NOMO-1 treated with dmso at 0.1 percent for 144 hours (cell line): Measurements from ENCODE around the gene PAPSS2.
"Not testable (repeated sequence)": the region's sequence is repeated elsewhere in the genome, so short reads cannot be mapped to it uniquely, and the experiment has no call there.

Source experiments
- DNase-seq: peaks from one replicate; lab custom pipeline; 2025; ENCODE audit not compliant: unreplicated experiment; lab: John Stamatoyannopoulos, UW

PAPSS2 gene

GRCh38 chr10:87742992-87743610, 83.4 kb downstream of the PAPSS2 start:
- peak; percentile 3 for DNase-seq

DNA sequence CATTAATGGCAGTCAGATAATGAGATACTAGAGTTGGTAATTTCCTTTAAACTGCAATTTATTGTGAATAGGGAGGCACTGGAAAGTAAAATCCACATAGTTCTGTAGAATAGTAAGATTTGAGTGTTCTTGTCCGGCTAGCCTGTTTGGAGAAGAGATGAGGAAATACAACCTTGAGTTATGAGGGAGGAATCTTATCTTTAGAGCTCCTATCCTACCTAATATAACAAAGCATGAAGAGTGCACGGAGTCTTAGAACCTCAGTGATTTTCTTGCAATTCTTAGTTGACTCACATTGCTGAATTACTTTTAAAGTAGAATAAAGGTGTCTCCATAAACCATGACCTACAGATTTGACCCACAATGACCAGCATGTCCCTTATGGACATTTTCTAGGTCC, 84.9 kb downstream of the PAPSS2 start:
- no peak for DNase-seq

GRCh38 chr10:87746911-87747310, 87.2 kb downstream of the PAPSS2 start:
- no peak for DNase-seq

DNA sequence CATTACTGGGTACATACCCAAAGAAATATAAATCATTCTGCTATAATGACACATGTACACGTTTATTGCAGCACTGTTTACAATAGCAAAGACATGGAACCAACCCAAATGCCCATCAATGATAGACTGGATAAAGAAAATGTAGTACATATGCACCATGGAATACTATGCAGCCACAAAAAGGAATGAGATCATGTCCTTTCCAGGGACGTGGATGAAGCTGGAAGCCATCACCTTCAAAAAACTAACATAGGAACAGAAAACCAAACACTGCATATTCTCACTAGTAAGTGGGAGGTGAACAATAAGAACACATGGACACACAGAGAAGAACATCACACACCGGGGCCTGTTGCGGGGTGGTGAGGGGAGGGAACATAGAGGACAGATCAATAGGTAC, 88.6 kb downstream of the PAPSS2 start:
- DNase-seq = not testable (repeated sequence)

DNA sequence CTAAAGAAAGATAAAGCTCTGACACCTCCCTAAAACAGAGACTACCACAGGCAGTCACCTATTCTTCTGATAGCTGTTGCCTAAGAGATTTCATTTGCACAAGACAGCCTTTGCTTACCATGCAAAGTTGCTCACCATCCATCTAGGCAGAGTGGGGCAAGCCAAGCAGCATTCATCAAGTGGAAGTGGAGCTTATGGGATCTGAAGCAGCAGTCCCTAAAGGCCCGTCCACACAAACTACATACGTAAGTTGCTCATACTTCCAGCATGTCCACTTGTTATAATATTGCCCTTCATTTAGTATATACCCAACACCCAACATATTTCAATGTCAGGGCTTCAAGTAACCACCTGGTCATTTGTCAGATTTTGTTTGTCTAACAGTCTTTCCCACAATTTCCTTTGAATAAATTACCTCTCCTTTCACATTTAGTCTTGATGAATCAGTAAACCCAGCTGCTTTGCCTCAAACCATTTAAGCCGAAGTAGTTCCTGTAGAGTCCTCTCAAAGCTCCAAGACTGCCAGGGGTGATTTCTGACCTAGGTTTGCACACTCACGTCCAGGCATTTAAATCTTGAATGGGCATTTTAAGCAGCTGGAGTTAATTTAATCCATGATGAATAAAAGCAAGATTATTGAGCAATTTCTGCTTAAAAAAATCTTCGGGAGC, 90.5 kb downstream of the PAPSS2 start:
- DNase-seq = no peak

DNA sequence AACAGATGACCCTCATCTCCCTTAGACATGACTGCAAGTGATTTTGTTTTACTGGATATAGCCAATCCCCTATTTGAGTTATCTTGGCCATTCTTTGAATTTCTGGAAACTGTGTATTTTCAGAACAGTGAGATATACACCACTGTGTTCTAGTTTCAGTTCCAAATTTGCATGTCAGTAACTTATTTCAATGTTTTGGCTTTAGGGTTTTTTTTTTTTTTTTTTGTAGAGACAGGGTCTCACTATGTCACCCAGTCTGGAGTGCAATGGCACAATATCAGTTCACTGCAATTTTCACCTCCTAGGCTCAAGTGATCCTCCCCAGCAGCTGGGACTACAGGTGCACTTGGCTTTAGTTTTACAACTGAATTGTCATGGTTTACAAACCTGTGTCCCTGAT, 91.1 kb downstream of the PAPSS2 start:
- no peak for DNase-seq

- no peak for DNase-seq
Measured at GRCh38 chr10:87751274-87751673, 91.6 kb downstream of the PAPSS2 start.

- DNase-seq = no peak
Measured at GRCh38 chr10:87752566-87752965, 92.9 kb downstream of the PAPSS2 start.

DNA sequence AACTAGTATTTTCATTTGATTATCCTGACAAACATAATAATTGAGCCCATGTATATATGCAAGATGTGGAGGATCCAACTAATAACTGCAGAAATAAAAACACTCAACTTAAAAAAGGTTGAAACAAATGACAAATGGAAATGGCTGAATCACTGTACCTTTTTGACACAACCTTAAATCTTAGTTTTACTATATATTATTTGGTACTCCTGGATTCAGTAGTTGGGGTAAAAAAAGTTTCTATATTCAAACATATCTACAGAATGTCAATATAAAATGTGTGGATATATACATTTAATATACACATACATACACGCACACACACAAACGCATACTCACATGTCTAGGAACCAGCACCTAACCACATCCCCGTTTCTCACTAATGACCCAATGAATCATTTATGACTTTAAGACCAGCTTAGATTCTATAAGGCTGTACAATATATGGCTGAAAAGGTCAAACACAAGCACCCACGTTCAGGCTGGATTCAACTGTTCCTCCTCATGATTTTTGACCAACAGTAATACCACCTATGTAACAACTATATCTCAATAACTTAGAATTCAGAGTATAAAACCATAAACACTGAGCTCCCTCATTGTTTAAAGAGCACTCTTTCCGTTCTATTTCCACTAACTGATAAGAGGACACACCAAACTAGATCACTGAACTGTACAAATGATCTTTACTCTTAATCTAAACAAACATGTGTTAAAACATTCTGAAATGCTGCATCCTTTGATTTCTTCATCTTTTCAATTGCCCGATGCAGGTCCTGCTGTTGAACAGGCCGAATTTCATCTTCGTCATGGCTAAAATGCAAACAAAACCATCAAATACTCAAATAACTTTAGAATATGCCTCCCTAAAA, 94.6 kb downstream of the PAPSS2 start:
- DNase-seq = no peak

DNA sequence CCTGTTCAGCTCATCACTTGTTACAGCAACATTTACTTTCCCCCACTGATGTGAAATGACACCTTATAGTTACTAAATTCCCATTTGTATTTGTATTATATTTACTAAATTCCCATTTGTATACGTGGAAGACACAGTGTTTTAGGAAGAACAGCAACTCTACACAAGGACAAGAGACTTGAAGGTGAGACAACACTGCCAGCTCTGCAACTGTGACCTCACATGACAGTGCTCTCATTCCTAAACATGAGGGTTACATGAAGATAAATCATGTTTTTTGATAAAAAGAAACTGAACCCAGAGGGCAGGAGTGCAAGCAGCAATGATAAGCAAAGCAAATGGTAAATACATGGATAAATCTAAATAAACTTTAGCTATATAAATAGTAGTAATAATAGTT, 98.0 kb downstream of the PAPSS2 start:
- DNase-seq = no peak

DNA sequence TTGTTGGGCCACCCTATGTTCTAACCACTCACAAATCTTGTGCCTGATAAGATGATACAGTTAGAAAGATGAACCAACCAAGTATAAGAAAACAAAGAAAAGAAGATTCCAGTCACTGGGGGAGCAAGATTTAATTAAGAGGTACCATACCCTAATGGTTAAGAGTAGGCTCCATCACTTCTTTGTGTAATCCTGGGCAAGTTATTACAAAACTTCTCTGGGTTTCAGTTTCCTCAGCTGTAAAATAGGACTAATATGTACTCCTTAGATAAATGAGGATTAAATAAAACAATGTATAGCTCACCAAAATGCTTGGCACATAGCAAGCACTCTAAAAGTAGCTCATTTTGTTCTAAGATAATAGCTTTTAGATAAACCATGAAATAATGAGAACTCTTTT, 99.9 kb downstream of the PAPSS2 start:
- no peak for DNase-seq

DNA sequence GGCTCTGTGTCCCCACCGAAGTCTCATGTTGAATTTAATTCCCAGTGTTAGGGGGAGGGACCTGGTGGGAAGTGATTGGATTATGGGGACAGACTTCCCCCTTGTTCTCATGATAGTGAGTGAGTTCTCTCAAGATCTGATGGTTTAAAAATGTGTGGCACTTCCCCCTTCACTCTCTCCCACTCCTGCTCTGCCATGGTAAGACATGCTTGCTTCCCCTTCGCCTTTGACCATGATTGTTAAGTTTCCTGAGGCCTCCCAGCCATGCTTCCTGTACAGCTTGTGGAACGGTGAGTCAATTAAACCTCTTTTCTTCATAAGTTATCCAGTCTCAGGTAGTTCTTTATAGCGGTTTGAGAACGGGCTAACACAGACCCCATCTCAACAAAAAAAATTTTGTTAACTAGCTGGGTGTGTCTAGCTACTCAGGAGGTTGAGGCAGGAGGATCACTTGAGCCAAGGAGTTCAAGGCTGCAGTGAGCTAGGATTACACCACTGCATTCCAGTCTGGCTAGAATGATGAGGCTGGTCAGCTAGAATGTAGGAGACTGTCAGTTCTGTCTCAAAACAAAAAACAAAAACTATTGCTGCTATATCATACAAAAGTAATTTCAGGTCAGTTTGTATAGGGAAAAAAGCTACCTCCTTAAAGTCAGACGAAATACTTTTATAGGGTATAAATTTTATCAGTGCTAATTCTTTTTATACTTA, 100.7 kb downstream of the PAPSS2 start:
- DNase-seq = peak; percentile 51

GRCh38 chr10:87761153-87761552, 101.5 kb downstream of the PAPSS2 start:
- no peak for DNase-seq

DNA sequence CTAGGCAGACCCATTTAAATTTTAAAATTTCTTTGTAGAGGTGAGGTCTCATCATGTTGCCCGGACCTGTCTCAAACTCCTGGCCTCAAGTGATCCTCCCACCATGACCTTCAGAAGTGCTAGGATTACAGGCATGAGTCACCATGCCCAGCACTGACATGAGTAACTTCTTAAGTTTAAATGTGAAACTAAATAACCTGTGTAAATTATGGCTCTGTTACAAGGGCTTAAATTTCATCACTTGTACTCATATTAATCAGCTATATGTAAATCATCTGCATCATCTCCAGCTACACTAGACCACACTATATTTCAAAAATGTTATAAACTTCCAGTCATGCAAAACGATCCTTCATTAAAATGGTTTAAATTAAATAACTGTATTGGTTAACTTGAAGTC, 102.2 kb downstream of the PAPSS2 start:
- DNase-seq = peak; percentile 3

DNA sequence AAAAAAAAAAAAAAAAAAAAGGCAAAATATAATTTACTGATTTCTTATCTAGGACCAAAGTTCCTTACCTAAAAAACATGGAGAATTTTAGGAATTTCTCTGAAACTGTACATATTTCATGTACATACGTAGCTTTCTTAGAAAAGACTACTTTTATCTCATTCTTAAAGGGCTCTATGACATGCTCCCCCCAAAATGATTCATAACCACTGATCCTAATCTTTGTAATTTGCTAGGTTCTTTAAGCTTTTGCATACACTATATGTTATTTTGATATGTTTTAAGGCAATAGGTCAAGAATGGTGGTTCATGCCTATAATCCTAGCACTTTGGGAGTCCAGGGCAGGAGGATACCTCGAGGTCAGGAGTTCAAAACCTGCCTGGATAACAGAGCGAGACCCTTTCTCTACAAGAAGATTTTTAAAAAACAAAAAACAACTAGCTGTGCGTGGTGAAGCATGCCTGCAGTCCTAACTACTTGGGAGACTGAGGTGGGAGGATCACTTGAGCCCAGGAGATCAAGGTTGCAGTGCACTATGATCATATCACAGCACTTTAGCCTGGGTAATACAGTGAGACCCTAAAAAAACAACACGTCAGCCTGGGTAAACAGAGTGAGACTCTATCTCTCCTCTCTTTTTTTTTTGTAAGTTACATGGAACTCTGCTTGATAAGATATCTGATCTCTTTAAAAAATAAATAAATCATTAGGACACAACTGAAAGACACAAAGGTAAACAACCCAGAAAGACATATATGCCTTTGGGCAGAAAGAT, 103.6 kb downstream of the PAPSS2 start:
- DNase-seq = no peak

DNA sequence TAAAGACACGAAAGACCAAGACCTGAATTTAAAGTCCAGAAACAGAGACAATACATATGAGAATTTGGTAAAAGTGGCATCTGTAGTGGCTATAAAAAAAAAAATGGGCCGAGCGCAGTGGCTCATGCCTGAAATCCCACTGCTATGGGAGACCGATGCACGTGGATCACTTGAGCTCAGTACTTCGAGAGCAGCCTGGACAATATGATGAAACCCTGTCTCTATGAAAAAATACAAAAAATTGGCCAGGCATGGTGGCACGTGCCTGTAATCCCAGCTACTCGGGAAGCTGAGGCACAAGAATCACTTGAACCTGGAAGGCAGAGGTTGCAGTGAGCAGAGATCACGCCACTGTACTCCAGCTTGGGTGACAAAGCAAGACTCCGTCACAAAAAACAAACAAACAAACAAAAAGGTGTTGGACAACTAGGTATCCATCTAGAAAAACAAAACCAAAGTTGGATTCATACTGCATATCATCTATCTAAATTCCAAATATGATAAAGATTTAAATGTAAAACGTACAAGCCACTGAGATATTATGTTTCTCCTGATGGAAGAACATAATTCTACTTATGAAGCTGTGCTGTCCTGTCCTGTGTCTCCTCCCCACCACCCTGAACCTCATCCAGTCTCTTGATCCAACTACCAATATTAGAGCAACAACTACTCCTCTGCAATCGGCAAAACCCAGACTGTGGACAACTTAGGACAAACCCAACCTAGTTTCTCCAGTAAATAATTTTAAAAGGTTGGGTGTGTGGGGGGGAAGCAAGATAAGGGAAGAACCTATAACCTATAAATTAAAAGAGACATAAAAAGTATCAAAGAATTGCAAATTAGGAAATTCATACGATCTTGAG, 104.6 kb downstream of the PAPSS2 start:
- DNase-seq = no peak

GRCh38 chr10:87765666-87766376, 106.1 kb downstream of the PAPSS2 start:
- DNase-seq = no peak

DNA sequence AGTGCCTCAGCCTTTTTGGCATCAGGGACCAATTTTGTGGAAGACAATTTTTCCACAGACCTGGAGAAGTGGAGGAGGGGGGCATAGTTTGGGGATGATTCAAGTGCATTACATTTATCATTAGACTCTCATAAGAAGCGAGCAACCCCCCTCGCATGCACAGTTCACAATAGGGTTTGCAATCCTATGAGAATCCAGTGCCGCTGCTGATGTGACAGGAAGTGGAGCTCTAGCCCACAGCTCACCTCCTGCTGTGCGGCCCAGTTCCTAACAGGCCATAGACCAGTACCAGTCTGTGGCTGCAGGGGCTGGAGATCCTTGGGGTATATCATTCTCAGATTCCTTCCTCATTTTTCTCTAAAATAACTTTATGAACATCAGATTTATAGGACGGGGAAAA, 107.6 kb downstream of the PAPSS2 start:
- DNase-seq = no peak

- DNase-seq = peak; percentile 10
Measured at GRCh38 chr10:87771871-87772500, 112.3 kb downstream of the PAPSS2 start.
